ENCODE results near the gene WT1. TPM values are rescaled to one million over a fixed set of nuclear protein-coding genes. Genes with fewer than 3 reads are reported as not detected.
"Not testable (repeated sequence)": the region's sequence is repeated elsewhere in the genome, so short reads cannot be mapped to it uniquely, and the experiment has no call there.

WT1 gene
- total RNA-seq, 1 donor from 2014 or later: 2.3 TPM

DNA sequence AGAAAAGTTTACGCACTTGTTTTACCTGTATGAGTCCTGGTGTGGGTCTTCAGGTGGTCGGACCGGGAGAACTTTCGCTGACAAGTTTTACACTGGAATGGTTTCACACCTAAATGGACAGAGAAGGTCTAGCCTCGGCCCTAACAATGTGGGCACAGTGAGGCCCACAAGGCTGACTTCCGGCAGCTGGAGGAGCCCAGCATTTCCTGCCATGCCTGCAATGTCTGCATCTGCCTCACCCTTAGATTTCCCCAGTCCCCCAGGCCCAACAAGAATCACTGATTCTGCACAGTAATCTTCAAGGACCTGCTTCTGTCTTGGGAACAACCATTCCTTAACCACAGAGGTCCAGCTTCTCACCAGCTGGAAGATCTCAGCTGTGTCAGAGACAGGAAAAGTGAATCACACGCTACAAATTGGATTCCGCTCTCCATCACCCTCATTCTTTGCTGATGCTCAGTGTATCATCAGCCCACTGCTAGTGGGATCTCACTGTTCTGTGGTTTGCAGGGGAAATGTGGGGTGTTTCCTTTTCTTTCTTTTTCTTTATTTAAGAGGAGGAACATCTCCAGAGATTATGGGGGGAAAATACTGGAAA lies 43.3 kb downstream of the WT1 start:
- intact Hi-C loops (cut with DNase I): no loop called here
- no peak for DNase-seq (ENCODE audit: low spot score)

GRCh38 chr11:32391479-32391878 lies 43.9 kb downstream of the WT1 start:
- intact Hi-C loops (cut with DNase I): no loop called here
- no peak for DNase-seq (ENCODE audit: low spot score)

GRCh38 chr11:32390712-32391111 lies 44.6 kb downstream of the WT1 start:
- intact Hi-C loops (cut with DNase I): no loop called here
- DNase-seq (ENCODE audit: low spot score): no peak

DNA sequence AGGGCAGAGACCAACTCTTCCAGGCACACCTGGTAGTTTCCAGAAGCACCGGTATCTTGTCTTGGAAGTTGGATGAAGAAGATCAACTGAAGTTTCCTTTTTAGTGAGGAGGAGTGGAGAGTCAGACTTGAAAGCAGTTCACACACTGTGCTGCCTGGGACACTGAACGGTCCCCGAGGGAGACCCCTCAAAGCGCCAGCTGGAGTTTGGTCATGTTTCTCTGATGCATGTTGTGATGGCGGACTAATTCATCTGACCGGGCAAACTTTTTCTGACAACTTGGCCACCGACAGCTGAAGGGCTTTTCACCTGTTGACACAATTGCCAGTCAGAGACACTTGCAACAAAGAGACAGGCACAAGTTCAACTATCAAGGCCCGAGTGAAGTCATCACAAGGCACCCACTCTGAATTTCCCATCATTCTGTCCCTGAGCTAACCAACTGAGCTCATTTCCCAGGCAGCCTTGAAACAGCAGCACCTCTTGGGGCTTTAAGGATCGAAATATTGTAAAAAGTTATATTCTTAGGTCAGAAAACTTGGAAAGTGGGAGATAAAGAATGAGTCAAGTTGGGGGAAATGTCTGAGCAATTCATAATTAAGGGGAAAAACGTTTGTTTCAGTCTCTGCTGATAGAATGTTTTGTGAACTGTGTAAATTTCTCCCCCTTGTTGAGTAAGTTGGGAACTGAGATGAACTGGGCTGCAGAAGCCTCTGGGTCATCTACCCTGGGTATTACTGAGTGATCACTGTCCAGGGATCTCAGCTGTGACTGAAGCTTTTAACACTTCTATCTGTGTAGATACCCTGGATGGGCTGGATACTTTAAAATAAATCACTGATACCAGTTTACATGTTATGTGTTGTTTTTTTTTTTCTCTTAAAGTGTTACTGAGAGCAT lies 46.2 kb downstream of the WT1 start:
- intact Hi-C loops (cut with DNase I): loop anchor here (10.0 kb wide), 2 partner anchors 196 to 406 kb away; partner anchors contain the start of genes CCDC73 and EIF3M
- no peak for DNase-seq (ENCODE audit: low spot score)

DNA sequence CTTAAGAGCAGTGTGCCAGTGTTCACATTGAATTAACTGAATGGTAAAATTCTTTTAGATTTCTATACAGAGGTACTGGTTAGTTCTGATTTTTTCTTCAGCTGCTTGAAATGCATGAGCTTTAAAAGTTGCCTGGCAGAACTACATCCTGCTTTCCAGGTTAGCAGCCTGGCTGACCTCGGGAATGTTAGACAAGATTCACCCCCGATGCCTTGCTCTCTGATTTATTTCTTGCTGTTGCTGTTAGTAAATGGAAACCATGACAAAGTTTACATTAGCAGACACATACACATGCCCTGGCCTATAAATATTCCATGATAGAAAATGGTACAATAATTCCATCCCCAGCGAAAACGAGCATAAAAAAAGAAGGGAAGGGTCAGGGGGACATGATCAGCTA lies 47.0 kb downstream of the WT1 start:
- intact Hi-C loops (cut with DNase I): loop anchor here (10.0 kb wide), 2 partner anchors 196 to 406 kb away; partner anchors contain the start of genes CCDC73 and EIF3M
- DNase-seq (ENCODE audit: low spot score): no peak

DNA sequence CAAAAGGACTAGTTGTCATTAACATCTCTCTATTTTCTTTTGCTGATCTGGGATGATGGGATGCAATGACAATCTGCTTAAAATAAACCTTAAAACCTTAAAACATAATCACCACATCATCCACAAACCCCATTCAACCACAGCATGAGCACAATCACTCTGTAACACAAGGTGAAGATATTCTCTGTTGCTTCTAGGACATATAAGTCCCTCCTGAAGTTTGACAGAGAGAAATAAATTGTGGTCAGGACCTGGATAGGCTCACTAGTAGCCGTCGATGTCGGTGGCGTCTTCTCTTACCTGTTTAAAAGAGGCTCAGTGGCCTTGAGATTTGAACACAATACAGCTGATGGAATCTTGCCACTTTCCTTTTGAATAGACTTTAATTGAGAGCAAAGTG lies 47.9 kb downstream of the WT1 start:
- no peak for DNase-seq (ENCODE audit: low spot score)
- intact Hi-C loops (cut with DNase I): loop anchor here (10.0 kb wide), 2 partner anchors 197 to 407 kb away; partner anchors contain the start of genes CCDC73 and EIF3M

GRCh38 chr11:32386770-32387377 lies 48.5 kb downstream of the WT1 start:
- intact Hi-C loops (cut with DNase I): loop anchor here (10.0 kb wide), 2 partner anchors 198 to 408 kb away; partner anchors contain the start of genes CCDC73 and EIF3M
- DNase-seq (ENCODE audit: low spot score): no peak

GRCh38 chr11:32385998-32386397 lies 49.3 kb downstream of the WT1 start:
- no peak for DNase-seq (ENCODE audit: low spot score)
- intact Hi-C loops (cut with DNase I): loop anchor here (10.0 kb wide), 2 partner anchors 199 to 409 kb away; partner anchors contain the start of genes CCDC73 and EIF3M

DNA sequence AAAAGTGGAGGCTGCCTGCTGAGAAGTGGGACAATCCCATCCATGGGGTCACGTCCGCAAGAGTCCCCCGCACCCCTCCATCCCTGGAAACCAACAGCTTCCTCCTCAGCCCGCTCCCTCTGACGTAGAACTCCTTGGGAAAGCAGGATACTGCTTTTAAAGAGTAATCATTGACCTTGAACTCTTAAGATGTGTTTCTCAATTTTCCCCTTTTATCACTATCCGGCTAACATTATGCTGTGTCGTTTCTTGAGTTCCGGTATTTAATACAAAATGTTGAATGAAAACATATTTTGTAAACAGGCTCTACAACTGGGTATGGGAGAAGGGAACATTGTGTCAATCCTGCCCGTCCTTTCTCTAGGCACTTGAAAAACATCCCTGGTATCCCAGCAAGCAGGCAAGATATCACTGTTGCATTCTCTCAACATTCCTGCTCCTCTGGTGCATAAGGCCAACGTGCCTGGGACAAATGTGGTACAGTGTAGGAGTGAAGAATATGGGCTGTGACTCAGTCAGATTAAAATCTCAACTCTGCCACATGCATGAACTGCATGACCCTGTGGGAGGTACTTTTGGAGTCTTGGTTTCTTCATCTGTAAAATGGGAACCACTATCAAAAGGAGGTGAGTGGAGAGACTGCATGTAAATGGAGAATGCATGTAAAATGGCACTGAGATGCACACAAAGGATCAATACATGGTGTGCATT lies 52.8 kb downstream of the WT1 start:
- DNase-seq (ENCODE audit: low spot score): no peak
- intact Hi-C loops (cut with DNase I): loop anchor here (10.0 kb wide), 2 partner anchors 202 to 412 kb away; partner anchors contain the start of genes CCDC73 and EIF3M

DNA sequence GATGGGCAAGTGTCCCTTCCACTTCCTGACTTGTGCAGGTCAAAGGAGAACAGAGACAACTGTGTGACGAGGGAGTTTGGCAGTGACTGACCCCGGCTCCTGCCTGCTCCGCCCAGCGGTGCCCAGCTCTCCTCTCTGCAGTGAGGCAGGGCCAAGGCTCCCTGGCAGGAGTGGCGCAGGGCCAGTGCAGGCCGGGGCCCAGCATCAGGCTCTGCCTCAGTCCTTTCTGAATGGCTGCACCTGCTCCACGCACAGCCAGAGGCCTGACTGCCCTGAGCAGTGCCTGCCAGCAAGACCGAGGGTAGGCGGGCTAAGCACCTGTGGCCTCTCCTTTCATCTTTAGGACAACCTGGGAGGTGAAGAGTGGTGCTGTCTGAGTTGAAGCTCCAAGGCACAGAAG lies 54.2 kb downstream of the WT1 start:
- intact Hi-C loops (cut with DNase I): loop anchor here (10.0 kb wide), 2 partner anchors 204 to 414 kb away; partner anchors contain the start of genes CCDC73 and EIF3M
- no peak for DNase-seq (ENCODE audit: low spot score)

DNA sequence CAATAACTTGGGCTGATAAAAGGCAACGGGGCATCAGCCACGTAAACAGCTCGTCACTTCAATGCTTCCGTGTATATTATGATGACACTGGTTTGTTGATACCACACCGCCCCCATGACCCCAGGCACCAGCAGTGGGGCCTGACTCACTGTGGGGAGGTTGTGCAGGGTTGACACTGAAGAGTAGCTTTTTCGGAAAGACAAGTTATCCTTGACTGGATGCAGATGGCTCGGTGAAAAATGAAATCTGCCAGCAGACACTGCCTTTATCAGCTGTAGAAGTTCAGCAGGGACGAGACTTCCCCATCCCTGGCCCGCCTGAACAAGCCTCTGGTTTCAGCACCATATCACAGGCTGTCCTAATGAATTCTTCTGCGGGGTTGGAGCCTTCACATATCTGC lies 55.6 kb downstream of the WT1 start:
- no peak for DNase-seq (ENCODE audit: low spot score)
- intact Hi-C loops (cut with DNase I): loop anchor here (10.0 kb wide), 2 partner anchors 205 to 415 kb away; partner anchors contain the start of genes CCDC73 and EIF3M

DNA sequence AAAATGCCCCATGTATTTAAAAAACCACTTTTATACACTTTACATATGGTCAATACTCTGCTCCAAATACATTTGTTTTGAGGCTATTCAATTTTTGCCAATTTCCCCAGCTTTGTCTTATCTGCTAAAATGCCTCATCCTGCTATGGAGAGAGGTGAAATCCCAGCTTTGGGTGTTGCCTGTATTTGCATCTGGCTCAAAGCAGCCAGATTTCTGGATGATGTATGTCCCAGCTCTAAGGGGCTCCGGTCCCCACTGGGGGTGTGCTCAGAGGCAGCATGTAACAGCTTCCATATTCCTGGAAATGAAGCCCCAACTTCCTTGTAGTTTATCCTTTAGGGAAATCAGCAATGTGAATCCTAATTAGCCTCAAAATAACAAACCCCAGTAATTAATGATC lies 59.5 kb downstream of the WT1 start:
- DNase-seq (ENCODE audit: low spot score): no peak
- intact Hi-C loops (cut with DNase I): no loop called here

DNA sequence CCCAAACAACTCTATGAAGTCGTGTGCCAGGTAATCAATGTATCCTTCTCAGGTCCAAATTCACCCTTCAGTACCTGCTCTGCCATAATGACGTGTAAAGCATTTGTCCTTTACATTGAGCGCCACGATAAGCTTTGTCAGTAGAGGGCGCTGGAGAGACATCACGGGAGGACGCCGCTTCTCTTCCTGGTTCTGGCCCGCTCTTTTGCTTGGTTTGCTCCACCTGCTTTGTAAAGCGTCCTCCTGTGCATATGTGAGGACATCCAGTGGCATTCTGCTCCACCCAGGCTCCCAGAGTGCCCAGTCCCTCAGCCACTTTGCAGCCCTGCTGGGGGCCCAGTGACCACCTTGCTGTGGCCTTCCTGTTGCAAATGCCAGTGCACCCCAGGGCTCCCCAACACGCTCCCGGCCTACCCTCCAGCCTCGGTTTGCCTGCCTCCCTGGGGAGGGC lies 61.1 kb downstream of the WT1 start:
- DNase-seq (ENCODE audit: low spot score): no peak
- intact Hi-C loops (cut with DNase I): no loop called here

DNA sequence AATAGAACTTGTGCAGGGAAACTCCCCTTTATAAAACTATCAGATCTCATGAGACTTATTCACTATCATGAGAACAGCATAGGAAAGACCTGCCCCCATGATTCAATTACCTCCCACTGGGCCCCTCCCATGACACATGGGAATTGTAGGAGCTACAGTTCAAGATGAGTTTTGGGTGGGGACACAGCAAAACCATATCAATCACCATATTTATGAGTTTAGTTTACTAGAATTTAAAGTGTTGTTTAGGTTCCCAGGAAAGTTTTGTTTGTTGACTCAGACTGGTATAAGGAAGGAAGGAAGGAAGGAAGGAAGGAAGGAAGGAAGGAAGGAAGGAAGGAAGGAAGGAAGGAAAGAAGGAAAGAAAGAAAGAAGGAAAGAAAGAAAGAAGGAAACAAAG lies 65.4 kb downstream of the WT1 start:
- DNase-seq (ENCODE audit: low spot score); intact Hi-C loops (cut with DNase I): not testable (repeated sequence)

DNA sequence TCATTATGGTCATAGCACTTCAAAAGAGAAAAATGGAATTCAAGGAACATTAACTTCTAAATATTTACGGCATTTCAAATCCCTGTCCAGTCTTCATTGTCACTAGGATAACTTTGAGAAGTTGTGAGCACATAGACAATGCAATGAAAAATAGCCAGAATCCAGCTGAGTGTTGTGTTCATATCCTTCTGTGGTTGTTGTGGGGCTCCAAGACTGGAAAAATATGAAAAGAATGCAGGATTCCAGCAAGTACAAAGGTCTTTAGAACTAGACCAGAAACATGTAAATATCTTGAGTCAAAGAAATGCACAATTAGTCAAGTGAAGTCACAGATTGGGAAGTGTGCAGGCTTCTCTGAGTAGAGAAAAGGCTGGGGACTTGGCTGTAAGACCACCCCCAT lies 68.7 kb downstream of the WT1 start:
- intact Hi-C loops (cut with DNase I): no loop called here
- no peak for DNase-seq (ENCODE audit: low spot score)

DNA sequence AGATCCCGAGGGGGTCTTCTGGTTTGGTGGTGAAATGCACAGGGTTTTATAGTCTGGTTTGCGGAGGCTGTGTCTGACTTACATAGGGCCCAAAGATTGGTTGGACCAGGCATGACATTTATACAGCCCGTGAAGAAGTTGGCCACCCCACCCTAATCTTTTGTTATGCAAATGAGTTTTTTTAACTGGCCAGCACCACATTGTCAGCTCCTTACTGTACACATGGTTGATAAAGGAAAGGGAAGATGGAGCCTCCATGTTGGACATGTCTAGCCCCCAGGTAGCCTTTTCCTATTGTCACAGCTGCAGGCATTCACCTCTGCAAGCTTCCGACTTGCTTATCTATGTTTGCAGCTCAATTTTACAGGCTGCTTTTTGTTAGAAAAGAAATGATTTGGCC lies 70.1 kb downstream of the WT1 start:
- no peak for DNase-seq (ENCODE audit: low spot score)
- intact Hi-C loops (cut with DNase I): no loop called here

DNA sequence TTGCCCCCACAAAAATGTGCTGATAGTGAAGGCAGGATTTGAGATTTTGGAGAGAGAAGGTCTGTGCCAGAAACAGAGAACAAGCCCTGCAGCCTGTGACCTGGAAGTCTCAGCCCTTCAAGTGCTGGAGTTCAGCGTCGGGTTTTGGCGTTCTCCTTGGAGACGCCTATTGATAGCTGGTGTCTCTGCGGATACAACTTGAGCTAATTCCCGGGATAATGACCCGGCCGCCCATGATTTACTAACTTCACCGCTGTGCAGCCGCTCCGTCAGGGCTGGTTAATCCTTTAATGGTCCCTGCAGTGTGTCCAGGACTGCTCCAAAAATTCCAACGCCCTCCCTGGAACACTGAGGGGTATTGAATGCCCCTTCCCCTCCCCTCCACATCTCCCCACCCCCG lies 76.6 kb downstream of the WT1 start:
- DNase-seq (ENCODE audit: low spot score): no peak
- intact Hi-C loops (cut with DNase I): no loop called here

DNA sequence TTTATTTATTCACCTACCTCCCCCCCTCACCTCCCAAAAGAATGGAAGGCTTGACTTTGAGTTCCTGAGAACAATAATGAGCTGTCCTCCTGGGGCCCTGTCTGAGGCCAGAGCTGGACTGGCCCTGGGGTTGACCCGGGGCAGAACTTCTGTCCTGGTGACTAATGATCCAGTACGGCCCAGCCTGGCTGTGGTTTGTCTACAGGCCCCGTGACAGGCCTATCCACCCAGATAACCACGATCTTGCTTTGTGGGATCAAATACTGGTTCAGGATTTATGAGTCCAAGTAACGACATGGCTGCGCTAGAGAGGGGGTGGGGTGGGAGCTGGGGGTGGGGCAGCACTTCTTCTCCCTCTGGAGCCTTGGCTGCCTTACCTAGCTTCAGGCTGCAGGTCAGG lies 81.5 kb downstream of the WT1 start:
- intact Hi-C loops (cut with DNase I): no loop called here

DNA sequence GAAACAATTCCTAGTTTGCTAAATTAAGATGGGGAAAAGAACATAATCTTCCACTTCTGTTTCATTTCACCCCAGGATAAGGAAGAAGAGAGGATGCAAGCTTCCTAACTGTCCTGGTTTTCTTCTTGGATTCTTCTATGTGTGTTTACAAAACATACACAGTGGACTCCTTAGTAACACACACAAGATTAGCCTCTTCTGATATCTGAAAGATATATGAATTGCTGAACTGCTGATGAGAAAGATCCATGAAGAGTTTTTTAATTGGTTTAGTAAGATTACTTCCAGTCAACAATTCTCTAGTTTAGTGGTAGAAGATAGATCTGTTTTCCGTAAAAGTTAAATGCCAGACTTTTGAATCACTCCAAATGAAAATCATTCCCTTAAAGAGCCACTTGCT lies 86.8 kb downstream of the WT1 start:
- DNase-seq (ENCODE audit: low spot score): no peak
- intact Hi-C loops (cut with DNase I): no loop called here

More for the DNA sequence above, 81.5 kb downstream of the WT1 start:
- DNase-seq (ENCODE audit: low spot score): no peak
